RCC 7860 (cell line): ENCODE data around the gene ZNF790.

ENCODE experiments used
- DNase-seq: peaks from one replicate; pipeline ENCODE4 v3.0.0-alpha.2; 2015; ENCODE audit warnings: low spot score
- FAIRE-seq: peaks from 2 replicates; lab custom pipeline; 2012; peaks lifted over from hg19 to GRCh38; lab: Jason Lieb, UNC

Gene ZNF790

GRCh38 chr19:36772311-36773222 lies 65.6 kb downstream of the ZNF790 start, which contains the start of gene ZNF850:
Gene ZNF850, minus strand, starts transcription at chr19:36772807. Its CDS starts 10,201 bp downstream, at chr19:36762606.
- FAIRE-seq: no peak
- peak; percentile 74 for DNase-seq

GRCh38 chr19:36771261-36772231 lies 66.6 kb downstream of the ZNF790 start:
- peak; percentile 74 for DNase-seq
- peak; percentile 85 for FAIRE-seq
